Measurements from ENCODE around the gene P2RY6.
A peak's percentile ranks its signal among the peaks of the same experiment; 100 is the strongest.
"Not testable (repeated sequence)": the region's sequence is repeated elsewhere in the genome, so short reads cannot be mapped to it uniquely, and the experiment has no call there.

The P2RY6 gene

GRCh38 chr11:73271936-73272679 lies at the start of gene P2RY6:
Gene P2RY6 (plus strand): TSS chr11:73272338. CDS start chr11:73296519, 24,181 bp downstream.
- DNase-seq (ENCODE audit: low spot score), result peak; percentile 62

- DNase-seq (ENCODE audit: low spot score), result no peak
These were observed 48.0 kb upstream of the P2RY6 start for GRCh38 chr11:73223998-73224730.

- DNase-seq (ENCODE audit: low spot score), result no peak
These were observed 47.0 kb upstream of the P2RY6 start for GRCh38 chr11:73225001-73225686.

- no peak for DNase-seq (ENCODE audit: low spot score)
These were observed 46.3 kb upstream of the P2RY6 start for GRCh38 chr11:73225851-73226250.

GRCh38 chr11:73226297-73227006 lies 45.7 kb upstream of the P2RY6 start:
- DNase-seq (ENCODE audit: low spot score), result no peak

GRCh38 chr11:73227571-73228211 lies 44.4 kb upstream of the P2RY6 start:
- no peak for DNase-seq (ENCODE audit: low spot score)

- no peak for DNase-seq (ENCODE audit: low spot score)
These were observed 43.6 kb upstream of the P2RY6 start for GRCh38 chr11:73228268-73229134.

GRCh38 chr11:73229321-73229895 lies 42.7 kb upstream of the P2RY6 start:
- no peak for DNase-seq (ENCODE audit: low spot score)

GRCh38 chr11:73229896-73230875 lies 42.0 kb upstream of the P2RY6 start:
- DNase-seq (ENCODE audit: low spot score), result no peak

GRCh38 chr11:73230931-73231330 lies 41.2 kb upstream of the P2RY6 start:
- no peak for DNase-seq (ENCODE audit: low spot score)

- not testable (repeated sequence) for DNase-seq (ENCODE audit: low spot score)
These were observed 39.7 kb upstream of the P2RY6 start for GRCh38 chr11:73232487-73232886.

- no peak for DNase-seq (ENCODE audit: low spot score)
These were observed 38.9 kb upstream of the P2RY6 start for GRCh38 chr11:73233211-73233610.

GRCh38 chr11:73233692-73234470 lies 38.3 kb upstream of the P2RY6 start:
- no peak for DNase-seq (ENCODE audit: low spot score)

GRCh38 chr11:73234471-73235181 lies 37.5 kb upstream of the P2RY6 start:
- no peak for DNase-seq (ENCODE audit: low spot score)

- no peak for DNase-seq (ENCODE audit: low spot score)
These were observed 36.8 kb upstream of the P2RY6 start for GRCh38 chr11:73235236-73235786.

- DNase-seq (ENCODE audit: low spot score), result no peak
These were observed 35.9 kb upstream of the P2RY6 start for GRCh38 chr11:73236205-73236765.

GRCh38 chr11:73236854-73237253 lies 35.3 kb upstream of the P2RY6 start:
- no peak for DNase-seq (ENCODE audit: low spot score)
